Stimulated activated CD8-positive, alpha-beta memory T cell treated with anti-CD3 and anti-CD28 coated beads, Interleukin-7, amount 100 ng/mL, for 1 hour (primary cell): Measurements from ENCODE around the gene PCYT2.
"Not testable (repeated sequence)": the region's sequence is repeated elsewhere in the genome, so short reads cannot be mapped to it uniquely, and the experiment has no call there.

Experiments
- DNase-seq, 2 donors: peaks; one replicate each; pipeline ENCODE4 v3.0.0-alpha.2; 2020; ENCODE audit warnings: low read depth in 2 of 2

The PCYT2 gene

DNA sequence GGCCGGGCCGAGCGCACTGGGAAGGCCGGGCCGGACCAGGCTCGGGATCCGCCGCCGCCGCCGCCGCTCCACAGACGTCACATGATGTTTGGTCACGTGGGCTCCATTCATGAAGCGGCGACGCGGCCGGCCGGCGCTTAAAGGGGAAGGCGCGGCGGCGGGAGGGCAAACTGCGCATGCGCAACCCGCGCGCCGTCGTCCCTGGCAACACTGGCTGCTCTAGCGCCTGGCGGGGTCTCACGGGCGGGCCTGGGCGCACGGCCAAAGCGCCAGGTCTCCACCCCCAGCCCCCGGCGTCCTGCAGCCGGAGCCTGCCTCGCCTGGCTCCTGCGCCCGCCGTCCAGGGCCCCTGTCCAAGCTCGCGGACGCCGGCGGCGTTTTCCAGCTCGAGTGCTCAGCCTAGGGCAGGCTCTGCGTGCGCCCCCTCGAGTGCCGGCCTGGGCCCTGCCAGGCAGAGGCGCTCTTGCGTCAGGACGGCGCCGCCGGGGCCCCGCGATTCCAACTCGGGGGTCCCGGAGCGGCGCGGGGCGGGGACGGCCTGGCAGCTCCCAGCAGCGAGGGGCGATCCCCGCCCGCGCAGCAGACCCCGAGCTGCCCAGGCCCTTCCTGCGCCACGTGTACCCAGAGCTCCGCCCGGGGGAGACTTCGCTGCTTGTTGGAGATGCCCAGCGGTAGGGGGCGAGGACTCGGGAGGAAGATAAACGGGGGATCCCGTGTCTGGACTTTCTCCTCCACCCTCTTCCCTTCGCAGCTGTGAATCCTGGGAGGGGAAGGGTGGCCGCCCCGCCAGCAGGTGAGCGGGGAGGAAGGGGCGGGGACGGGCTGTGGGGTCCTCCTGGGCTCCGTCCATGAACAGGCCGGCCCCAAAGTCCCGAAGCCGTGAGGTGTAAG, 16.7 kb upstream of the PCYT2 start, which contains the start of gene MAFG:
TSS of gene MAFG (minus strand) at position 83 of the 891 bp plus-strand sequence. CDS start 4,550 bp downstream, outside the sequence.
- DNase-seq, result peak; percentile 73 to 75

DNA sequence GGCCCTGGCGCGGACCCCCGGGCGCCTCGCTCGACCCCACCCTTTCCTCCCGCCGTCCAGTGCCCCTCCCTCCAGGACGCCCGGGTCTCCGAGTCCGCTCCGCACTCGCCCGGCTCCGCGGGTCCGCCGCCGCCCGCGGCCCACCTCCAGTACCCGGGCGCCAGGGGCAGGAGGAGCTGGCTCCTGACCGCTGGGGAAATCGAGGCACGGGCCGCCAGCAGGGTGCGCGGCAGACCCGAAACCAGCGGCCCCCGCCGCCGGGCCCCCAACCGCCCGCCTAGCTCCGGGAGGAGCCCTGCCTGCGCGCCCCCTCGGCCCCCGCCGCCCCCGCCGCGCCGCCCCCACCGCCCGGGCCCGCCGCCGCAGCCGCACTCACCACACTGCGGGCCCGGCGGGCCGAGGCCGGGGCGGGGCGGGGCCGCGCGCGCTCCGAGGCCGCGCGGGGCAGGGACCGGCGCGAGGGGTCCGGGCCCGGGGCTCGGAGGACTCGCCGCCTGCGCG, 16.0 kb upstream of the PCYT2 start:
- no peak for DNase-seq

DNA sequence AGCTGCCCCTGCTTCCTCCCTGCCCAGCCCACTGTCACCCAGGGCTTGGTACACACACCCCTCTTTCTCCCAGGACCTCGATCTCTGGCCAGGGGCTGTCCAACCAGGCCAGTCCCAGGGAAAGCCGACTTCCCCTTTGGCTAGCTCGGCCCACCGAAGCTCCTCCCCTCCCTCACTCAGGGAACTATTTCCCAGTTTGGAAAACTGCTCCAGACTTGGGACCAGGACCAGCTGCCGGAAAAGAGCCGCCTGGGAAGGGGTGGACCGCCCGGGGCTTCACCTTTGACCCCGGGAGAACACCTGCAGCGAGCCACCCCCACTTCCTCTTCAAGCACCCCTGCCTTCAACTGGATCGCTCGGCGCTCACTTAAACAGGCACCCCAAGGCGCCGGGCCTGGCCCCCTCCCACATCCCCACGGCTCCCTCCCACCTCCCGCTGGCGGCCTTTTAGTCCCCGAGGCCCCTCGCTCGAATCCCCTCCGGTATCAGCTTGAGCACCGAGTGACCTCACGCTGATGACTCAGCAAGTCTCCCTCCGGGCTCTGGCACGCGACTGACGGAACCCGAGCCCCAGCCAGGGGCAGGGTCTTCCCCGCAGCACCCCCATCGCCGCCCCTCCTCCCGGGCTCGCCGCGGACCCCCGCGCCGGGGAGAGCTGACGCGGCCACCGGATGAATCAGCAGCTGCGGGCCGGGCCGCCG, 15.4 kb upstream of the PCYT2 start:
- no peak for DNase-seq

DNA sequence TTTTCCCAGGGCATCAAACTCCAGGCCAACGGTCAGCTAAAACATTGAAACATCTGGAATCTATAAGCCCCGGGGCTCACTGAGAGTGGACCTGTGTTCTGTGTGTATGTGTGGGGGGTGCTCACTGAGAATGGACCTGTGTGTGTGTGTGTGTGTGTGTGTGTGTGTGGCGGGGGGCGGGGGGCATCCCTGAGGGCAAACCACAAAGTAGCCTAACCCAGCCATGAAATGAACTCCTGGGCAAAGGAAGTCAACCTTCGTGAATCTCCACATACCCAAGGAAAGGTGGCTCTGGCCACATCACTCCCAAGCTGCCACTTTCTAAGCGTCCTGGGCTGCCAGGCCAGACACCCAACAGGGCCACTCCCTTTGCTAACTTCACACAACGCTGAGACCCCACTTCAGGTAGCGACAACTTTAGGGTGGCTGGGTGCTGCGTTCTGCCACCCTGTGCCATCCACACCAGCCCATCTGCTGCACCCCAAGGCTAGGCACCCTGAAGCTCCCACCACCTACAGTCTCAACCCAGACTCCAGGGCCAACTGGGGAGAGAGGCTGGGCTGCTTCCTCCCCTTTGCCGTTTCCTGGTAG, 14.8 kb upstream of the PCYT2 start:
- DNase-seq, result no peak

DNA sequence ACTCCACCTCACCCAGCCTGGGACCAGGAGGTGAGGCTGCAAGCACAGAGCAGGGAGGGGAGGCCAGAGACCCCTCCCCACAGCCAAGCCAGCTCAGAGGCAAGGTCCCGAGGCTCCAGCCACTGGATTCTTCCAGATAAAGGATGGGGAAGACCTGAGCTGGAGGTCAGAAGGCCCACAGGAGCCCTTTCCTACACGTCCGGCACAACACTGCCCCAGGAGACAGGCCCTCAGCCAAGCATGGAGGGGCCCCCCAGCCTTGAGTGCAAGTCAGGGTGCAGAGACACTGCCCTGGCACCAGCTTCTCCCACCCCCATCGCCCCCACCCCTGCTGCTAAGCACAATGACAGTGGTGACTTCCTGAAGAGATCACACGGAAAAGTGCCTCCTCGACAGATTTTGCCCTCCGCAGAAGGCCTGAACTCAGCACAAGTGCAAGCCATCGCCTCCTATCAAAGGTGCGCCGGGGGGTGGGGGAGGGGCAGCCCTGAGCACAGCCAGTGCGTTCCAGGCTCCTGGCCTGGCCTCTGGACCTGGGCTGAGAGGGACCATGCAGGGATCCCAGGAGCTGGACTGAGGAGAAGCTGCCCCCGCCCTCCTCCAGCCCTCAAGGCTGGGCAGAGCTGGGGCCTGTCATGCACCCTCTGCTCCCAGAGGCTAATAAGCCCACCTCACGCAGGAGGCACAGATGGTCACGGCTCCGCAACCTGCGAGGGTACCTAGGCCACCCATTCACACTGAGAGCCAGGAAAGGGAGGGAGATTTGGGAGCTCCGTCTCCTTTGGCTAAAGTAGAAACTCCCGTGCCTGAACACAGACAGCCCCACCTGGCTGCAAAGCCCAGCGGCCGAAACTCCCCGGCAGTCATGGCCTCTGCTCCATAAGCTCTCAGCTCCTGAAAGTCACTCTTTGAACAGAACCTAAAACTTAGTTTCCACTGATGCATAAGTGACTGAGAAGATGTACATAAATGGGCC, 13.6 kb upstream of the PCYT2 start:
- no peak for DNase-seq

DNA sequence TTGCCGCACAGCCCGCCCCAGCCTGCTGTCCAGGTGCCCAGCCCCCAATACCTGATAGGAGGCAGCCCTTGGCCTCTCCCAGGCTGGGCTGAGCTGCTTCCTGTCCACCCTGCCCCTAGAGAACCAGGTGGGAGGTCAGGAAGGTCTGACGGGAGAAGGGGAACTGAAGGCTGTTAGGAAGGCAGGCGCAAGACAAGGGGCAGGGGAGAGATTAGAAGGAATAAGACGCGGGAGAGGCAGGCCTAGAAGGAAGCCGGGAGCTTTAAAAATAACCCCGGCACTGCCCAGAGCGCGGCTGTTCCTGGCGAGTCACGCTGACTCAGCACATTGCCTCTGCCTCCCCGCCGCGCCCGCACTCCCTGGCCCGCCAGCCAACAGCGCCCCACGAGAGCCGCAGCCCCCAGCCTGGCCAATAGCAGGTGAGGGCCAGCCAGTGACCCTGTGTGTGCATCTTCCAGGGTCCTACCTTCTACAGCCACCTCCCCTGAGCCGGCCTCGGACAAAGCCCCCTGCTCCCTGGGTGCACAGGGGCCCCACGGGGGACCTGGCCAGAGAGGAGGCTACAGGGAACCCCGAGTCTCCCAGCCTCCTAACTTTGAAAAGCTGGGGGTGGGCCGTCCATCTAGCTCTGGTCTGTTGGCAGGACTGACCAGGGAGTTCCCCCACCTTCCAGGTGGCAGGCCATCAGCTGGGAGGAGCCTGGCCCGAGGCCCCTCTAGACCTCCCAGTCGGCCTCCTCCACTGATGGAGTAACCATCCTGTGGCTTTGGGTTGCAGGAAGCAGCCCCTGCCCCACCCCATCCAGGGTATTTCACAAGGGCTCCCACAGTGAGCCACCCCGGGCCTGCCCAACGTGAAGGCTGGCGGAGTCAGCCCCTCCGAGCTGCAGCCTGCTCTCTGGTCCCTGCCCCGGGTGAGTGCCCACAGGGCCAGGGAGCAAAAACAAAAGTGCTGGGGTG, 12.4 kb upstream of the PCYT2 start:
- no peak for DNase-seq

DNA sequence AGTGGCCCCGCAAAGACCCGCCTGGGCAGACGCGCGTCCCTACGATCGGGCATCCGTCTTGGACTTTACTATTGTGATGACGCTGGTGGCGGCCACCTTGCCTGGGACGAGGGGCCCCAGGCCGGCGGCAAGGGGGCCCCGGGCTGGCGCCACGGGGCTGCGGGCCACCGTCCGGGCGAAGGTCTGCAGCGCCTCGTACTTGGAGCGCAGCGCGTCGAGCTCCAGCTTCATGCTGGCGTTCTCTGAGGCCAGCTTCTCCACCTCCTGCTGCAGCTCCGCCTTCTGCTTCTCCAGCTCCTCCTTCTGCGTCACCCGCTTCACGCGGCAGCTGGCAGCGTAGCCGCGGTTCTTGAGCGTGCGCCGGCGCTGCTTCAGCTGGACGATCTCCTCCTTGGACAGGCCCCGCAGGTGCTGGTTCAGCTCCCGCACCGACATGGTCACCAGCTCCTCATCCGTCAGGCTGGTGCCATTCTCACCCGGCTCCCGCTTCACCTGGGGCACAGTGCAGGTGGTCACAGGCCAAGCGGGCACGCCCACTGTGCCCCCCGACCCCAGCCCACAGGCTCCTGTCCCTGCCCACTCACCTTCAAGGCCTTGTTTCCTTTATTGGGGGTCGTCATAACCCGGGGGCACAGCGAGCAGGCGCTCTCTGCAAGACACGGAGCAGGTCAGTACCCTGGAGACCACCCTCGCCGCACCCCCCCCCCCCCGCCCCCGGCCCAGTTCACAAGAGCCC, 11.5 kb upstream of the PCYT2 start:
- DNase-seq, result no peak

DNA sequence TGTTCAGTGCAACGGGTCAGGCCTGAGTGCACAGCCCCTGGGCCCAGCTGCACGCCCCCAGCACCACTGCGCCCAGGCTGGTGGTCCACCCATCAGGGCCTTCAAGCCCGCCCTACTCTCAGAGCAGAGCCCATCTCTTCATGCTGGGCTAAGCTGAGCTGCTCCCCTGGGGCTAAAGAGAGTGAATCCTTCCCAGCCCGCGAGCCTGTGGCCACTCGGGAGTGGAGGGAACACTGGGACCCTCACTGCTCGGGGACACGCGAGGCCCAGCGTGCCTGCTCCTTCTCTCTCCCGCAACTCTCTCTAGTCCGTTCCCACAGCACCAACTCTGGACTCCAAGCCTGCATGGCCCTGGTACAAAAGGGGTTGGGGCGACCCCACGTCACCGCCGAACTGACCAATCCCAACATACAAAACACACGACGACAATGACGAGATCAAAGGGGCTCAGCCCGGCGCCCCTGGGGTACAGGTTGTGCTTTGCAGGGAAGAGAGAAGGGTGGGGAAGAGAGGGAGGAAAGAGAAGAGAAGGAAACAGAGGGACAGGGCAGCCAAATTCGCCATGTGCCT, 10.9 kb upstream of the PCYT2 start:
- no peak for DNase-seq

DNA sequence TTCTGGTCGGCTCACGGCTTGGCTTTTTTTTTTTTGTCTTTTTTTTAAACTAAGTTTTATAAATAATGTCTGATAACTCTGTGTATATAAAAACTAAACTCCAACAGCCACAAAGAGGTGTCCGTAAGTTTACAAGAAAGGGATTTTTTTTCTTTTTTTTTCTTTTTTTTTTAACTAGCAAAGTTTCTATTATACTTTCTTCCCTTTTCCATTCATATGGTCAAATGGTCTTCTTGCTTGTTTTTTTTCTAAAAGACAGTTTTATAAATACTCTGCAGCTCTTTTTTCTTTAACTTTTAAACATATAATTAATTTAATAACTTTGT, 10.3 kb upstream of the PCYT2 start:
- no peak for DNase-seq

DNA sequence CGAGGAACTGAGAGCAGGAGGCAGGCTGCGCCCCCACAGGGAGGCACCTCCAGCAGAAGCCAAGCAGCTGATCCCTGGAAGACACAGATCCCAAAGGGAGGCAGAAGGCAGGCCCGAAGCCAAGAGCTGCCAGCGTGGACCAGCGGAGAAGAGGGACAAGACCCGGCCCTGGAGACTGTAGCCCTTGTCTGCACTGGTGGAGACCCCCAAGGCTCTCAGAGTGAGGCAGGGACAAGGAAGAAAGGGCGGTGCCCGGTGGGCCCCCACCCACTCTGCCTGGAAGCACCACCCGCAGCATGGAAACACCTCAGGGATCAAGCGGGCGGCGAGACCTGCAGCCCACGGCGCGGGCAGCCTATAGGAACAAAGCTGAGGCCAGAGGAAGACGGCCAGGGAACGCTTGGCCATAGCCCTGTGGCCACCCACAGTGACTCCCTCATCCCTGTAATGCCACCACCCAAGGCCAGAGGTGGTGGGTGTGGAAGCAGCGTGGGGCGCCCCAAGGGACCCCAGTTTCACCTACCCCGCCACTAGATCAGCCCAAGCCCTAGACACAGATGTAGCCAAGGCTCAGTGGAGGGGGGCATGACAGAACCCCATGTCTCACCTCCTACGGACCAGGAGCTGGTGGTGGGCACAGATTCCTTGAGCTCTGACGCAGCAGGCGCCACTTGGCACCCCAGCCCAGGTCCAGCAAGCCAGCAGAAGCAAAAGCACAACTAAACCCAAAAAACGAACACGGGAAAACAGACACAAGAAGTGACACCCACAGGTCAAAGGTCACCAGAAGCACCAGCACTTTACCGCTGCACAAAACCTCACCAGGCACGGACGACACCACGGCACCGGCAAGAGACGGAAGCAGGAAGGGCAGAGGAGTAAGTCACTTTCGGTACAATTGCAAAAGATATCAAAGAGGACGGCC, 9.7 kb upstream of the PCYT2 start:
- DNase-seq, result no peak

DNA sequence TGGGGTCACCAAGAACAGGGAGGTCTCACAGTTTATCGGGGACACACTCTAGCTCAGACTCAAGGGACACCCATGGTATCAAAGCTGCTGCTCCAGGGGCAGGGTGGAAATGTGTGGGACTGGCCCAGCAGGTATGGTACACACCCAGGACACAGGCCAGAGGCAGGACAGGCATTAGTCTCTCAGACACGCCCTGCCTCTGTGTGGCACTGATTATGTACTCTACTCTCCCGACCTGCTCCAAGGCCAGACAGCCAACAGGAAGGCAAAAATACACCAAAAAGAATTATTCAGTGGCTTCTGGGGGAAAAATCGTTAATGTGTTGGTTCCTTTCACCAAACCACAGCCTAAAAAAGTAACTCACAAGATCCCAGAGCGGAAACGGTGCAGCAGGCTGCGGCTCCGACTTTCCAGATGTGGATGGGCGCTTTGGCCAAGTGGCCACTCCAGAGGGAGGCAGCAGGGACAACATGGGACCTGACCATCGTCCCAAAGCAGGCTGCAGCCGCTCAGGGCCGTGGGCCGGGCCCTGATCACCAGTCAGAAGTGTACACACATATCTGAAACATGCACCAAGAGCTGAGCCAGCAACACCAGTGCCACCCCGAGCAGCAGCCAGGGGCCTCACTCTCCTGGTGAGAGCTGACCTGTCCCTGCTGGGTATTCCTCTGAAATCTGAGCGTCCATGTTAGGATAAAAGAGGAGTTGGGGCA, 7.8 kb upstream of the PCYT2 start:
- no peak for DNase-seq

DNA sequence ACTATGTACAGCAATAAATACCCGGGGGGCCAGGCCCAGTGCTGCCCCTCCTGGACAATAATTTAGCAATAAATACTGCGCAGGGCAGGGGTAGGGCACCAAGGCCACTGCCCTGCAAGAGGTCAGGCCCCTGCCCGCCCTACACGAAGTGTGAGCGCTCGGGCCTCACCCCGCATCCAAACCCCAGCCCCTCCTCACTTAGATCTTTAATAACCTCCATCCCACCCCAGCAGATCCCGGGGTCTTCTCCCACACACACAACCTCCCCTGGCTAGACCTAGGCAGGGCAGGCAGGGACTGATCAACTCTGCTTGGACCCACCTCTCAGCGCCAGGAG, 7.1 kb upstream of the PCYT2 start:
- not testable (repeated sequence) for DNase-seq

DNA sequence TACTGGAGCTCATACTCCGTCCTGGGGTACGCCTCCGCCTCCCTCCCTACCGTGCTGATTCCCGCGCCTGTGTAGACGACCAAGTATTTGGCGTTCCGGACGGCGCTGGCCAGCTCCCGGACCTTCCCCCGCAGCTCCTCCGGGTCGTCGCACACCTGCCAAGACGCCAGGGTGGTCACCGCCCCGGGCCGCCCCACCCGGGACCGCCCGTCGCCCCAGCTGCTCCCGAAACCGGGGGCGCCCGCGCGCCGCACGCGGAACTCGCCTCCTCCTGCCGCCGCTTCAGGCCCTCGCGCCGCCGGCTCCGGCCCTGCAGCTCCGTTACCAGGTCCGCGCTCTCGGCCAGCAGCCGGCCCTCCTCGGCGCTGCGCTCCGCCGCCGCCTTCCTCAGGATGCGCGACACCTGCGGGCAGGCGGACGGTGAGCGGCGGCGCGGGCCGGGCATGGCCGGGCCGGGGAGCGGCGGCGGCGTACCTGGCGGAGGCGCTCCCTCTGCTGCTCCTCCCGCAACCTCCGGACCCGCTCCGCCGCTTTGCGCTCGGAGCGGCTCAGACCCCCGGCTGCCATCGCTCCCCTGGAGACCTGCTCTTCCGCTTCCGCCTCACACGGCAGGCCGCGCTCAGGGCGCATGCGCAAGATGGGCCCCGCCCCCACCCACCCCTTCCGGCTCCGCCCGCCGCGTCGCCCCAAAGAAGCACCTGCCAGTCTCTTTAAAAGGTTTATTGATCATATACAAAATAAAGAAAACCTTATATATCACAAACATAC, 6.5 kb upstream of the PCYT2 start, which contains the start of gene SIRT7:
TSS of gene SIRT7 (minus strand) at position 612 of the 768 bp plus-strand sequence. CDS start at position 567, 45 bp downstream.
- DNase-seq, result peak; percentile 62 to 68

DNA sequence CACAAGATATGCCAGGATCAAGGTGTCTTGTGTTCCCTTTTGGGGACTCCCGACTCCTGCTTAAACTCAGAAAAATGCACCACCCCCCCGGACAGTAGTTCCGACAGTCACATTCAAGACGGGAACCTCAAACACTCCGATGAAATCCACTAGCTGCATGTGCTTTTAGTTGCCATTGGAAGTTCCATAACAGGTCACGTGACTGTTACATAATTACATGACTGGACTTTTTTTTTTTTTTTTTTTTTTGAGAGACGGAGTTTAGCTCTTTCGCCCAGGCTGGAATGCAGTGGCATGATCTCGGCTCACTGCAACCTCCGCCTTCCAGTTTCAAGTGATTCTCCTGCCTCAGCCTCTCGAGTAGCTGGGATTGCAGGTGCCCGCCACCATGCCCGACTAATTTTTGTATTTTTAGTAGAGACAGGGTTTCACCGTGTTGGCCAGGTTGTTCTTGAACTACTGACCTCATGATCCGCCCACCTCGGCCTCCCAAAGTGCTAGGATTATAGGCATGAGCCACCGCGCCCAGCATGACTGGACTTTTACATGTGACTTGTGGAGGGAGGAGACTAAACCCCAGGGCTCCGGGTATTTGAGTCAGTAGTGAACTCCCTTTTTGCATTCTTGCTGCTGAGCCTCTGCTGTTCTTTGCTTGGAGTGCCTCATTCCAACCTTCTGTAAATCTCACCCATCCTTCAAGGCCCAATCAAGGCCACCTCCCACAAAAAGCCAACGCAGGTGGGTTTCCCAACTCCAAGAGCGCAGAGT, 5.2 kb upstream of the PCYT2 start:
- no peak for DNase-seq

DNA sequence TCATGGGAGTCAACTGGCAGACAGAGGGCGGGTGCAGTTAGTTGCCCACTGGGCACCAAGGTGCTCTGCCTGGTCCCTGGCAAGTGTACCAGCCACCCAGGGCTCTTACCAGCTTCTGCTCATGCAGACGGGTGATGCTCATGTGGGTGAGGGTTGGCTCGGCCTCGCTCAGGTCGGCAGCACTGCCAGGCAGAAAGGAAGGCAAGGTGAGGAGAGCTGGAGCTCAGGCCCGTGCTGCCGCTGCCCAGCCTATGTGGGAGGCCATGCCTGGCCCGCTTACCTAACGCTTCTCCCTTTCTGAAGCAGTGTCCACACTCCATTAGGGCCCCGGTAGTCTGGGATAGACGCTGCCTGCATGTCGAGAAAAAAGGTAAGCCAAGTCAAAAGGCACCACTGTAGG, 4.1 kb upstream of the PCYT2 start:
- no peak for DNase-seq
